B cell (primary cell): ENCODE measurements around the gene LAMP5. TPM values are rescaled to one million over a fixed set of nuclear protein-coding genes. Genes with fewer than 3 reads are reported as not detected.

Experiments used
- ATAC-seq: fragments of 200-7000 bp; cut with Tn5 transposase; one replicate; pipeline ENCODE4 v1.10.0; 2021; ENCODE audit warnings: low read depth, mild to moderate bottlenecking, moderate number of reproducible peaks, moderate library complexity
- CTCF ChIA-PET: fragments of 350-600 bp; sonication (Branson Sonifier 250); formaldehyde crosslinking; loops from one replicate; lab custom pipeline; 2021; ENCODE audit warnings: antibody characterized with exemption, inconsistent platforms; lab: Charles Lee
- POLR2A ChIA-PET: fragments of 350-600 bp; sonication (Branson Sonifier 250); formaldehyde crosslinking; loops from one replicate; lab custom pipeline; 2021; ENCODE audit warnings: antibody characterized with exemption; lab: Charles Lee
- DNase-seq: peaks from one replicate; pipeline ENCODE4 v3.0.0; 2013
- H2AFZ ChIP-seq: 2 replicates; pipeline ENCODE4 v1.6.1; 2012; ENCODE audit warnings: mild to moderate bottlenecking, low read depth, low read length; ENCODE audit not compliant: insufficient read depth, poor library complexity, severe bottlenecking
- H3K27ac ChIP-seq, 2 donors: 1 replicate in 1 of 2; 2 replicates in 1 of 2; pipeline ENCODE4 v1.5.1; 2012 to 2013; ENCODE audit warnings: low read length in 2 of 2, mild to moderate bottlenecking in 2 of 2, moderate library complexity in 1 of 2
- H3K27me3 ChIP-seq, 4 experiments: fragments of 200-600 bp in 1 of 4; sonication (generic) in 1 of 4; replicated peaks in 1 of 4; 1 replicate in 2 of 4; 2 replicates in 2 of 4; pipeline versions ENCODE4 v1.6.1 to v1.7.0; 2013 to 2016; ENCODE audit warnings: low read length in 3 of 4, mild to moderate bottlenecking in 2 of 4, mixed read lengths in 1 of 4, moderate library complexity in 1 of 4; ENCODE audit not compliant: insufficient read depth in 4 of 4, control insufficient read depth in 3 of 4; ENCODE audit errors: control extremely low read depth in 1 of 4
- H3K36me3 ChIP-seq, 2 experiments: replicated peaks in 1 of 2; 1 replicate in 1 of 2; 2 replicates in 1 of 2; pipeline versions ENCODE4 v1.6.1 to v1.7.1; 2013; ENCODE audit warnings: low read length in 1 of 2; ENCODE audit not compliant: insufficient read depth in 2 of 2, control insufficient read depth in 1 of 2; ENCODE audit errors: control extremely low read depth in 1 of 2, extremely low read depth in 1 of 2
- H3K4me1 ChIP-seq, 2 donors: fragments of 200-600 bp in 1 of 2; sonication (generic) in 1 of 2; 1 replicate in 1 of 2; 2 replicates in 1 of 2; pipeline versions ENCODE4 v1.5.1 to v1.6.1; 2013 to 2017; ENCODE audit warnings: low read length in 2 of 2; ENCODE audit not compliant: control insufficient read depth in 2 of 2, insufficient read depth in 2 of 2
- H3K4me2 ChIP-seq: replicated peaks from 2 replicates; pipeline ENCODE3; 2012; ENCODE audit warnings: mild to moderate bottlenecking, low read depth, low read length; ENCODE audit not compliant: poor library complexity, severe bottlenecking
- H3K4me3 ChIP-seq, 5 experiments: fragments of 200-600 bp in 1 of 5; sonication (generic) in 1 of 5; 1 replicate in 3 of 5; 2 replicates in 2 of 5; pipeline versions ENCODE4 v1.5.1 to v1.7.0; 2011 to 2016; ENCODE audit warnings: low read length in 4 of 5, mild to moderate bottlenecking in 4 of 5, low read depth in 2 of 5, control low read depth in 1 of 5, moderate library complexity in 1 of 5; ENCODE audit not compliant: insufficient read depth in 1 of 5; ENCODE audit errors: control extremely low read depth in 1 of 5, extremely low read depth in 1 of 5
- H3K79me2 ChIP-seq: fragments of 200-600 bp; sonication (generic); one replicate; pipeline ENCODE4 v1.6.0; 2016; ENCODE audit warnings: low read length; ENCODE audit not compliant: control insufficient read depth, insufficient read depth
- H3K9ac ChIP-seq: fragments of 200-600 bp; sonication (generic); 2 replicates; pipeline ENCODE4 v1.6.1; 2017; ENCODE audit warnings: mild to moderate bottlenecking, low read length, moderate library complexity
- H3K9me3 ChIP-seq, 3 donors: one replicate each; pipeline versions ENCODE4 v1.6.1 to v1.7.1; 2013; ENCODE audit warnings: low read length in 2 of 3; ENCODE audit not compliant: control insufficient read depth in 2 of 3, insufficient read depth in 1 of 3; ENCODE audit errors: control extremely low read depth in 1 of 3
- H4K20me1 ChIP-seq: 2 replicates; pipeline ENCODE4 v1.6.0; 2012; ENCODE audit warnings: mild to moderate bottlenecking, low read length; ENCODE audit not compliant: insufficient read depth, control insufficient read depth, poor library complexity, severe bottlenecking
- H3K27ac Mint-ChIP-seq: one replicate; pipeline ENCODE4 v1.8.0; 2021; ENCODE audit warnings: mixed read lengths
- H3K27me3 Mint-ChIP-seq: one replicate; pipeline ENCODE4 v1.8.0; 2021; ENCODE audit warnings: mixed read lengths
- H3K4me1 Mint-ChIP-seq: one replicate; pipeline ENCODE4 v1.8.0; 2021; ENCODE audit warnings: mixed read lengths
- H3K4me3 Mint-ChIP-seq: one replicate; pipeline ENCODE4 v1.8.0; 2021; ENCODE audit warnings: mixed read lengths
- H3K9me3 Mint-ChIP-seq: one replicate; pipeline ENCODE4 v1.8.0; 2022; ENCODE audit warnings: mixed read lengths; ENCODE audit not compliant: insufficient read depth
- EZH2 ChIP-seq: IDR thresholded peaks from 2 replicates; pipeline ENCODE4 v1.6.1; 2012; ENCODE audit warnings: borderline replicate concordance, low read depth, mild to moderate bottlenecking, moderate library complexity, low read length; ENCODE audit not compliant: insufficient read depth, poor library complexity, severe bottlenecking
- WGBS: methylation state at CpG from one replicate; pipeline ENCODE4 v1.1.5; 2013; ENCODE audit warnings: missing lambda C conversion rate; ENCODE audit not compliant: insufficient coverage; 5-methylcytosine and 5-hydroxymethylcytosine counted together
- intact Hi-C: fragments of 100-400 bp; cut with micrococcal nuclease; formaldehyde crosslinking; loops from one replicate; pipeline ENCODE4 v1.10.0; 2022
- polyA plus RNA-seq: library from polyadenylated mRNA; depleted of rRNA; stranded (reverse); fragments of >200 nt; gene quantifications from 2 replicates; pipeline ENCODE4 v1.2.3, GENCODE V29; 2012
- total RNA-seq, 2 donors: library from RNA; stranded (reverse); fragments of 120-200 nt in 1 of 2; gene quantifications; 1 replicate in 1 of 2; 2 replicates in 1 of 2; pipeline versions ENCODE4 v1.2.3 to v1.2.4, GENCODE V29; 2013 to 2022
- TF ChIP-seq, protein P1 (sequence below): fragments of 200-600 bp; IDR thresholded peaks from one replicate; pipeline ENCODE4 v1.8.0; 2022; ENCODE audit warnings: antibody characterized with exemption, mild to moderate bottlenecking

Gene LAMP5
- total and polyA plus RNA-seq, 2 donors (not counting 1 experiment from before 2014, with no cell fraction given) = 0.17 to 1.3 TPM

DNA sequence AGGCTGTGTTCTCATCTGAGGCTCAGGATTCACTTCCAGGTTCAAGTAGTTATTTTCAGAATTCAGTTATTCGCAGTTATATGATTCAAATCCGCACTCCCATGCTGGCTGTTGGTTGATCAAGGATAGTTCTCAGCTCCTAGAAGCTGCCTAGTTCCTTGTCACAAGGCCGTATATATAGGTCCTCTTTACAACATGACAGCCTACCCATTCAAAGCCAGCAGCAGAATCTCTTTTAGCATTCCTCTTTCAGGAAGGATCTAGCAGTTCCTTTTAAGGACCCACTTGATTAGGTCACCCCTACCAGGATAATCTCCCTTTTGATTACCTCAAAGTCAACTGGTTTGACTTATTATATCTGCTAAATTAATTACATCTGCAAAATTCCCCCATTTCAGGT lies 23.8 kb upstream of the LAMP5 start:
- ChIA-PET POLR2A (no interaction called here), CTCF (no interaction called here)
- no peaks in the 10 kb centered on the region for H3K4me1 ChIP-seq
- H3K4me1 Mint-ChIP-seq = no peaks in the 10 kb centered on the region
- H2AFZ ChIP-seq = no peak overlapping the region
- H3K27ac Mint-ChIP-seq = no peak overlapping the region
- intact Hi-C loops = no loop called here
- H3K4me3 ChIP-seq = no peak overlapping the region
- no peaks in the 10 kb centered on the region for H3K9me3 ChIP-seq
- peaks cover 0 to 6% (median 0%) of the 10 kb centered on the region in 4 experiments for H3K27me3 ChIP-seq
- DNase-seq (no peak), ATAC-seq (no peak)
- no peaks in the 10 kb centered on the region for H4K20me1 ChIP-seq
- WGBS = 100% methylated on average over 1 of the region's 3 CpGs
- H3K9ac ChIP-seq = no peak overlapping the region
- TF ChIP-seq, protein P1, sequence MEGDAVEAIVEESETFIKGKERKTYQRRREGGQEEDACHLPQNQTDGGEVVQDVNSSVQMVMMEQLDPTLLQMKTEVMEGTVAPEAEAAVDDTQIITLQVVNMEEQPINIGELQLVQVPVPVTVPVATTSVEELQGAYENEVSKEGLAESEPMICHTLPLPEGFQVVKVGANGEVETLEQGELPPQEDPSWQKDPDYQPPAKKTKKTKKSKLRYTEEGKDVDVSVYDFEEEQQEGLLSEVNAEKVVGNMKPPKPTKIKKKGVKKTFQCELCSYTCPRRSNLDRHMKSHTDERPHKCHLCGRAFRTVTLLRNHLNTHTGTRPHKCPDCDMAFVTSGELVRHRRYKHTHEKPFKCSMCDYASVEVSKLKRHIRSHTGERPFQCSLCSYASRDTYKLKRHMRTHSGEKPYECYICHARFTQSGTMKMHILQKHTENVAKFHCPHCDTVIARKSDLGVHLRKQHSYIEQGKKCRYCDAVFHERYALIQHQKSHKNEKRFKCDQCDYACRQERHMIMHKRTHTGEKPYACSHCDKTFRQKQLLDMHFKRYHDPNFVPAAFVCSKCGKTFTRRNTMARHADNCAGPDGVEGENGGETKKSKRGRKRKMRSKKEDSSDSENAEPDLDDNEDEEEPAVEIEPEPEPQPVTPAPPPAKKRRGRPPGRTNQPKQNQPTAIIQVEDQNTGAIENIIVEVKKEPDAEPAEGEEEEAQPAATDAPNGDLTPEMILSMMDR = no peak
- no peak for TF ChIP-seq EZH2
- no peaks in the 10 kb centered on the region for H3K79me2 ChIP-seq
- H3K36me3 ChIP-seq = no peaks in the 10 kb centered on the region
- peaks cover 11% of the 10 kb centered on the region for H3K27me3 Mint-ChIP-seq
- H3K27ac ChIP-seq = no peak overlapping the region
- H3K4me3 Mint-ChIP-seq = no peak overlapping the region
- H3K4me2 ChIP-seq = no peak overlapping the region
- H3K9me3 Mint-ChIP-seq = no peaks in the 10 kb centered on the region

DNA sequence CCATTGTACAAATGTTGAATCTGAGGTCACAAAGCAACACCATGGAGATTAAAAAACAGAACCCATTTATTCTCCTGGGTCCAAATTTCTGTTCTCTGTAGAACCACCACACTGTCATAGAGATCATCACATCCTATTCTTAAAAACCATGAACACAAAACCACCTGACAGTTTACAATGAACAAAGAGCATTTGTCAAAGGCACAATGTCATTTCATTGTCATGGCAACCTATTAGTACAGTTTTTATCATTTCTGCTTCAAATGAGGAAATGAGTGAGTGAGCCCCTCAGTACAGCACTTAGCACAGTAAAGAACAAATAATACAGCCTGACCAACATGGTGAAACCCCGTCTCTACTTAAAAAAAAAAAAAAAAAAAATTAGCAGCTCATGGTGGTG lies 23.1 kb upstream of the LAMP5 start:
- intact Hi-C loops = no loop called here
- no peak for ATAC-seq

More for the DNA sequence above, 23.1 kb upstream of the LAMP5 start:
- Histone ChIP-seq H3K4me1 (no peaks in the 10 kb centered on the region), H3K4me3 (no peak overlapping the region), H3K9ac (no peak overlapping the region), H3K27ac (no peak overlapping the region), H3K36me3 (no peaks in the 10 kb centered on the region), H3K79me2 (no peaks in the 10 kb centered on the region), H3K9me3 (no peaks in the 10 kb centered on the region), H4K20me1 (no peaks in the 10 kb centered on the region), H2AFZ (no peak overlapping the region), H3K27me3 (peaks cover 0 to 6% (median 0%) of the 10 kb centered on the region in 4 experiments), H3K4me2 (no peak overlapping the region)
- H3K4me1 Mint-ChIP-seq = no peaks in the 10 kb centered on the region
- peaks cover 15% of the 10 kb centered on the region for H3K27me3 Mint-ChIP-seq
- peaks cover 2% of the 10 kb centered on the region for H3K9me3 Mint-ChIP-seq
- DNase-seq = no peak
- ChIA-PET CTCF (no interaction called here), POLR2A (no interaction called here)
- whole genome bisulfite sequencing = no CpG with 5 or more reads among the region's 1 CpG
- H3K4me3 Mint-ChIP-seq = no peak overlapping the region
- no peak for TF ChIP-seq EZH2
- TF ChIP-seq, protein P1 = no peak
- H3K27ac Mint-ChIP-seq = no peak overlapping the region
